IPS-11a (cell line): ENCODE results near the gene FIGLA.

Experiments
- H3K4me3 ChIP-seq: one replicate; pipeline ENCODE4 v1.5.1; 2013; ENCODE audit warnings: low read depth, low read length, control low read depth

Gene FIGLA, protein sequence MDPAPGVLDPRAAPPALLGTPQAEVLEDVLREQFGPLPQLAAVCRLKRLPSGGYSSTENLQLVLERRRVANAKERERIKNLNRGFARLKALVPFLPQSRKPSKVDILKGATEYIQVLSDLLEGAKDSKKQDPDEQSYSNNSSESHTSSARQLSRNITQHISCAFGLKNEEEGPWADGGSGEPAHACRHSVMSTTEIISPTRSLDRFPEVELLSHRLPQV

DNA sequence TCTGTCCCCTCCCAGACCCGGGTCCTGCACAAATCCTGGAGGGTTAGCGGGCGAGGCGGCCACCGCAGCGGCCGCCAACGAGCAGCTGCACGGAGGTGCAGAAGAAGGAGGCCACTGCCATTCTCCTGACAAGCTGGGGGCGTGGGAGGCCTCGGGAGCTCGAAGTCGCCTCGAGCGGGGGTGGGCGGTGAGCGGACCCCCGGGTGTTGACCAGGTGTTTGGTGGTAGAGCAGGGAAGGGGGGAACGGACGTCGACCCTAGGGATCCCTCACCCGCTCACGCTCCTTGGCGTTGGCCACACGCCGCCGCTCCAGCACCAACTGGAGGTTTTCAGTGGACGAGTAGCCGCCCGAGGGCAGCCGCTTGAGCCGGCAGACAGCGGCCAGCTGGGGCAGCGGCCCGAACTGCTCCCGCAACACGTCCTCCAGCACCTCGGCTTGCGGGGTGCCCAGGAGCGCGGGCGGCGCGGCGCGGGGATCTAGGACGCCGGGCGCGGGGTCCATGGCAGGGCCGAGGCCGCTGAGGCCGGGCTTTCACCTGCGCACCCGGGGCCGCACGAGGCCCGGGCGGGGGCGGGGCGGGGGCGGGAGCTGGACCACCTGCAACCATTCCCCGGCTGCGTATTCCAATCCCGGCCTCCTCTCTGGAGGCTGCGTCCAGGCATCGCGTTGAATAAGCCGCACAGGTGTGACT lies at the start of gene FIGLA:
Gene FIGLA (minus strand): TSS at position 508 of the 693 bp plus-strand sequence. CDS start 5 bp downstream, at position 503.
- no peak within 1 kb of the TSS for H3K4me3 ChIP-seq

DNA sequence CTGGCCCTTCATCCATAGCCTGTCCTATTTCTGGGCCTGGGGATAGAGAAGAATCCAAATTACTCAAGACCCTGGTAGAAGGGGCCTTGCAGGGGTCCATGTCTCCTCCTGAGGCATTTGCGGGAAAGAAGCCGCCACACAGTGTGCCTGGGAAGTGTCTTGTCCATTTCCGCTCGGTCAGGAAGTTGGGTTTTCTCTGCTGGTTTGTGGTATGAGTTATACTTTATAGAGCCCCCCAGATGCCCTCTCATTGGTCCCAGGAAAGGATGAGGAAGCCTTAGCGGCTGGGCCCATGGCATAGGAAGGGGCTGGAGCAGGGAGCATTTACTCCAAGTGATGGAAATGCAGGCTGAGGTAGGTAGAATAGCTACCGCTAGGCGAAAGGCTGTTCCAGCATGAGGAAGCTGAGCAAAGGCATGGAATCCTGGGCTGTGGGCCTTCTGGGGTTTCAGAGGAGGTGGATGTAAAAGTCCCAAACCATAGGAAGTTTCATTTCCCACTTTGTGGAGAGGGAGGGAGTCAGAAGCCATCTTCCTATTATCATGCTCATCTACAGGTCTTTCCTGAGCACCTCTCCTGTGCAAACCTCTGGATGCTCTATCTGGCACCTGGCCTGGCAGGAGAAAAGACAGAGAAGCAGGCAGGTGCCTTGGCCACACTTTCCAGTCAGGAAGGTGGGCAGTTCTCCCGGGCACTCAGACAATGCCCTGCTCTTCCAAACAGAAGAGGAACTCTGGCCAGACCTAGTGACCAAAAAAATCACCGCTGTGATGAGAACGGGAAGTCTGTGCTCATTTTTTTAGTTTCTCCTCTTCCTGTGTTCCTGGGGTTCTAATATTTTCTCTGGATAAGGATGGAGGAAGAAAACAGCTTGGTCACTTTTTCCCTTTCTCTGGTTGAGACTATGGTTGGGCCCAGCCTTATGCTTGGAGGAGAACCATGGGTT lies 47.8 kb upstream of the FIGLA start:
- H3K4me3 ChIP-seq: no peak overlapping the region

DNA sequence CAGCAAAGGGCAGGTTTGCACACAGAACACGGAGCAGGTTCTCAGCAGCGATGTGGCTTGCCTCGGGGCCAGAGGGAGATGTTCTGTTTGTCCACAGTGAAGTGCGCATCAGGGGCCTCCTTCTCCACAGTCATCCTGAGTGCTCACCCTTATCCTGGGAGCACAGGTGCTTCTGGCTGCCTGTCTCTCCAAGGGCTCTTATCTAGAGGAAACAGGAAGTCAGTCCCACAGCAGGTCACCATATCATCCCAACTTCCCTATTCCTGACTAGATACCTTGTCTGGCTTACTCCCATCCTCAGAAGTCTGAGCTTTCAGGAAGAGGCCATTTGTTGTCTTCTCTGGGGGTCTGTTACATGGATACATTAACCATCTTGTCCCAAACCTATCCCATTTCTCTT lies 45.2 kb upstream of the FIGLA start, which contains the start of gene CD207:
Gene CD207 (minus strand): TSS at position 174 of the 400 bp plus-strand sequence. CDS start 40 bp downstream, at position 134.
- H3K4me3 ChIP-seq: no peak within 1 kb of the TSS

DNA sequence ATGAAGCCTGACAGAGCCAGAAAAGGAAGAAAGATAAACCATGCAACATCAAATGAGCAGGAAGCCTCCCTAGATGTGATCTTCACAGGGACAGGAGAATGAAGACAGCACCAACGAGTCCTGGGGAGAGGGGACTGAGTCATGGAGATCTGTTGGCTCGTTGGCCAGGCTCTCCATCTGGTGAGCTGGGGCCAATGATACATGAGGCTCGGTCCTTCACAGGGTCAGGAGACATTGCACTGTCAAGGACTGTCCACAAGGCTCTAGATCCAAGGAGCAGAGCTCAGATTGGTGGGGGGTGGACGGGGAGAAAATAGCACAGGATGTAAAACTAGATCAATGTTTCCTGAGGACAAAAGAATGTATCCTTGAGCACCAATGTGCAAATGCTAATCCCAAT lies 44.4 kb upstream of the FIGLA start:
- H3K4me3 ChIP-seq: no peak overlapping the region

DNA sequence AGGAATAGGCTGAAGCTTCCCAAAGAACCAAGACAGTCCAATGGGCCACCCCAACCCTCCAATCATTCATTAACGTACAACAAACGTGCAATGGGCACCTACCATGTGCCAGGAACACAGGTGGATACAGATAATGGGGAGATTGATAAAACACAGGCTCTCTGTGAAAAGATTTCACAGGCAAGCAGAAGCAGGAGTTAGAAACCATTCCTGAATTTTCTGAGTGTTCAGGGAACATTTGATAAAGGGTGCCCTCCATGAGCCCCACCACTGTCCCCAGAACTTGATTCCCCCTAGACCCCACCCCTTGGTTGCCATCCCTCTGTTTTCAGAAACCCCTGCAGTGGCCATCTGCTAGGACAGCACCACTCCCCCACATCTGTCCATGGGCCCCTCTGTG lies 43.7 kb upstream of the FIGLA start:
- no peak overlapping the region for H3K4me3 ChIP-seq

DNA sequence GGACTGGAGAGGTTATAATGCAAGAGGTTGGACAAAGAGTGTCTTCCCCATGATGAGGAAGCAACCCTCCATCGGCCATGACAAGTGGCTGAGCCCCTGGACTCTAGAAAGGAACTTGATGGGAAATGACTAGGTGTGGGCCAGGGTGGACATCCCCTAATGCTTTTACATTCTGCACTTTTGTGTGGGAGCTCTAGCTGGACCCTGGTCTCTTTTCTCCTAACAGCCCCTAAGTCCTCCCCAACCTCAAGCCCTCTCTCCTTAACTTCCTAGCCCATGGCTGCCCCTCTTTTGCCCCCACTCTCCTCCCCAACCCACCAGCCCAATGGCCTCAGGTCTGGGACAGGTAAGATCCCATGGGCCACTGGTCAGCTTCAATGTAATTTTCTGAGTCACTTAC lies 42.8 kb upstream of the FIGLA start:
- H3K4me3 ChIP-seq: no peak overlapping the region

DNA sequence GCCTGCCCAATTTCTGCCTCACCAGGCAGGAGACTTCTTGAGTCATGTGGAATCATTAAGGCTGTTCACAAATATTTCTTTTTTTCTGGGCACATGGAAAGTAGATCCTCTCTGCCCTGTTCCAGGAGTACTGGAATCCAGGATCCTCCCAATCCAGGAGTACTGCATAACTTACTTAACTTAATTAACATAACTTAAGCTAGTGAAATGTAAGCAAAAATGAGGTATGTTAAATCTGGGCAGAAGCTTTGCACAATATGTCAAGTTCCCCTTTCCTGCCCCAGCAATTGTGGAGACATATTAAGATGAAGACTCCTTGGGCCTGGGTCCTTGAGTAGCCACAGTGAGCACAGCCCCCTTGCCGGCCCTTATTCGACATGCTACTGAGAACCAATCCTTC lies 41.9 kb upstream of the FIGLA start:
- H3K4me3 ChIP-seq: no peak overlapping the region

DNA sequence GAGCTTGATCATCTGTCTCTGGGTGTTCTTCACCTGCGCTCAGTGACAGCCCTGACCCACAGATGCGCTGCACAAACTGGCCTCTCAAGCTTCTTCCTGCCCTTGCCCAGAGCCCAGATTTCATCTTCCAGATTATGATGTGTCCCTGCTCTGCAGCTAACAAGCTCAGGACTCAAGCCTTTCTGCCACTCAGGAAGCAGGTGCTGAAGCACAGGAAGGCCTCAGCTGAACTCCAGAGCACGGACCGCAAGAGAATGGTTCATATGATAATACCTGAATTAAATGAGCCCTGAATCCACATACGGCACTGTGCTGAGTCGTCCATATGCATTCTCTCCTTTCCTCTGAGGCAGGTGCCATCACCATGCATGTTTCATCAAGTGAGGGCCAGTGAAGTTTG lies 41.4 kb upstream of the FIGLA start:
- no peak overlapping the region for H3K4me3 ChIP-seq

DNA sequence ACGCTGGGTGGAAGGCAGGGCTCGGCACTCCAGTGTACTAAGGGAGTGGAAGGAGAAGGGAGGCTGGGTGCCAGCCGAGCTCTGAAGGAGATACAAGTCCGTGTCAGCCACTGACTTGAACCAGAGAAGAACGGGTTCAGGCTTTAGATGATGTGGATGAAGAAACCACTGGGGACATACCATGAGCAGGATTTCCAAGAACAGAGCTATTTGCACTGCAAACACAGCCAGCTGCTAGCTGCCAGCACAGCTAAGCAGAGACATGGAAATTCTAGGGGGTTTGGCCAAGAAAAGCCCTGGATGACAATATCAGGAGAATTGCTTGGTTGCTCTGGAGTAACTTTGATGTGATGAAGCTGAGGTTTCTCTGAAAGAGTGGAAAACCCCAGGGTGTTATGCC lies 39.9 kb upstream of the FIGLA start:
- no peak overlapping the region for H3K4me3 ChIP-seq

DNA sequence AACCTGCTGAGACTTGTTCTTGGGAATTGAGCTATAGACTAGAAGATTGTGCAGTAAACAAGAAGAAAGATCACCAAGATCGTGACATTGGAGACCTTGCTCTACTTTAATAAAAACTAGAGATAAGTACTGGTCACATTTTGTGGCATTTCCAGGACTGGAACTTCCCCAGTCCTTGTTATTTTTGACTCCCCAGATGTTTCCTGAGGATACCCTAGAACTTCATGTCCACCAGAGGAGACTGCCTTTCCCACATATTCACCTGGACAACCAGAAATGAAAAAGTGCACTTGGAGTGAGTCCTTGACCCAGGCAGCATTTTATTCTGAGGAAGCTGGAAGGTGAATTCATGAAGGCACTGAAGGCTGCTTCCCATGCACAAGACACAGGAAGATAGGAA lies 39.5 kb upstream of the FIGLA start:
- H3K4me3 ChIP-seq: no peak overlapping the region

DNA sequence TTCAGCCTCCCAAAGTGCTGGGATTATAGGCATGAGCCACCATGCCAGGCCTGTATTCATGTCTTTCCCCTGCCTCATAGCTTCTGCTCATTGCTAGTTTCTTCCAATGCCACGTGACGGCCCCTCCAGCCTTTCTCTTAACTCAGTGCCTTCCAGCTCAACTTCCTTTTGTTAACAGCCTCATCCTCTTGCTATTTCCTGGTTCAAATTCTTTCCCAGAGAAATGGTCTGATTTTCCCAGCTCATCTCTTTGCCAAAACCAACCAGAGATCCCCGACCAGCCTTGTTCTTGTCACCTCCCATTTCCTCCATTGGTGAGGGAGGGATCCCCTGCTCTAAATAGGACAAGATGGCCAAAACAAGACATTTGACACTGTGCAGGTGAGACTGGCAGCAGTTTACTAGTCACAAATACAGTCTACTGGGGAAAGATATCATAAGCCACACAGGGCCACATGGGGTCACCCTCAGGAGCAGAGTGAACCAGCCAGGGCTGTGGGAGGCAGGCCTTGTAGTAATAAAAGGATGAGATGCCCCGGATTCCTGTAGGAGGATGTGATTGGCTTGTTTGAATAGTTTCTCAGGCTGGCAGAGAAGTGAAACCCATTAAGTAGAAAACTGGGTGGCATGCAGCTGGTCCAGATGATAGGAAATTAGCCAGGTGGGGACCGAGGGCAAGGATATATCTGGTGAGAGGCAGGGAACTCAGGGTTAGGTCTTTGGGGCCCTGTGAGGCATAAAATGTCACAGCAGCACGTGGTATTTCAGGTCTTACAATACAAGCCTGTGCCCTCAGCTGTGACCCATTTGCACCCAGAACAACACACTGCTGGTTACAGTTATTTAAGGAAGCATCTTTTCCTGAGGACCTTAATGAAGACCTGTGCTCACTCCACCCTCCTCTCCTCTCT lies 38.7 kb upstream of the FIGLA start:
- no peak overlapping the region for H3K4me3 ChIP-seq

DNA sequence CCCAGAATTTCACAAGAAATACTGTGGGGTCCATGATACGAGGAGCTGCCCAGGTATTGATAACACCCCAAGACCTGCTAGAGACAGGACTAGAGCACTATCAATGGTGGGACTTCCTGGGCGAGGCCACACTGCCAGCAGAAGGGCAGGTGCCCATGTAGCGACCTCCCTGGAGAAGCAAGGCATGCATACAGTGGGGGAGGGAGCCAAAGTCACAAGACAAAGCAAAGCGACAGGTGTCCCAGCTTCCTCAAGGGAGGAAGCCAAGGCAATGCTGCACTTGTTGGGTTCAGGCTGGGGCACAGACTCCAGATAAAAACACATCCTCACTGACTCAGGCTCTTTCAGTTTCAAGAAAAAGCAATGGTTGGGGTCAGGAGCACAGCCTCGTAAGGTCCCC lies 37.7 kb upstream of the FIGLA start:
- H3K4me3 ChIP-seq: no peak overlapping the region

DNA sequence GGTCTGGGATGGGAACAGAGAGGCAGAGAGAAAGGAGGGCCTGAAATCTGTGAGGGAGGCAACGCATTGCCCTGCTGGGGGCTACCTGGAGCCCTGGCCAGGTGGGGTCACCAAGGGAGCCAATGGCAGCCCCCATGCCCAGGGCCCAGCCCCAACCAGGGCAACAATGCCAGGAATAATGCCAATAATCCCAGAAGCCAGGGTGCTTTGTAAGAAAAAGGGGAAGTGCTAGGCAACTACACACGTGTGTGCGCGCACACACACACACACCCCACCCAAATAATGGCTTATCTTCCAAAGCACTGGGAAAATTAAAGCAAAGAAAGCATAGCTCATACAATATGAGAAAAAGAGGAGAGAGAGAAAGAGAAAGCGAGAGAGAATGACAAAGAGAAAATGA lies 36.9 kb upstream of the FIGLA start:
- H3K4me3 ChIP-seq: no peak overlapping the region

DNA sequence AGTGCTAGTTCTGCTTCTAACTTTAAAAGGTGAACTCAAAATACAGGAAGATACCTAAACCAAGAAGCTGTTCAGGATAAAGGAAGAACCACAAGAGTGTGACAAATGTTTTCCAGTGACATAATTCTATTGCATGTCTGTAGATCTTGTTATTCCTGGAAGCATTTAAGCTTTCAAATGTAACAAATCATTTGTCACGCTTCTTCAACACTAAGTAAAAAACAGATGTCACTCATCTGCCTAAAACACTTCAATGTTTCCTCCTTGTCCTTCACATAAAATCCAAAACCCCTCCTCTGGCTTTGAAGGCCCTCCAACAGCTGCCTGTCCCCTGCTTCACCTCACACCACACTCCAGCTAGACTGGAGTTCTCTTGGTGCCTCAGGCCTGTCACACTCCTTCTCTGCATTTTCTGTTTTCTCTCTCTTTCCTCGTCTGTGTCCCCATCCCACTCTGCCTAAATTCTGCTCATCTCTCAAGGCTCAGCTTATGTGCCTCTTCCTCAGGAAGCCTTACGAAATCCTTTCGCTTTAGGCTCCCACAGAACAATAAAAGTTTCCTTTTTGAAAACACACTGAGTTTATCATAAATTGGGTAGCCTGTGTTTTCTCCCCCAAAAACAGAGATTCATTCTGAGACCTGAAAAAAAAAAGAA lies 36.4 kb upstream of the FIGLA start:
- H3K4me3 ChIP-seq: no peak overlapping the region

DNA sequence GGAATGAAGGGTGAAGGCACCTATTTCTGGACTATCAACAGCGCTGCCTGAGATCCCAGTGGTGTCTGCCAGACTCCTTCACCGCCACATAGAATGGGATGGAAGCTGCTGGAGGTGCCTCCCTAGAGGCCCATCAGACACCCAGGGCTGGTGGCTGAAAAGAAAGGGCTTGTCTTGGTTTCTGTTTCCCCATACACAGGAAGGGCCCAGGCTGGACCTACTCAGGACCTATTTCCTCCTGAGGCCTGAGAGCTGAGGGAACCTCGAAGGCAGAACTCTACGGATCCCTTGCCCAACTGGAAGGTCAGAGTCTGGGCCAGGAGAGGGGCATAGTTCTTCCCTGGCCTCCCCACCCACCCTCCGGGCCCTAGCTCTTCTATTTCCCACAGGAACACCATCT lies 32.8 kb upstream of the FIGLA start:
- no peak overlapping the region for H3K4me3 ChIP-seq

DNA sequence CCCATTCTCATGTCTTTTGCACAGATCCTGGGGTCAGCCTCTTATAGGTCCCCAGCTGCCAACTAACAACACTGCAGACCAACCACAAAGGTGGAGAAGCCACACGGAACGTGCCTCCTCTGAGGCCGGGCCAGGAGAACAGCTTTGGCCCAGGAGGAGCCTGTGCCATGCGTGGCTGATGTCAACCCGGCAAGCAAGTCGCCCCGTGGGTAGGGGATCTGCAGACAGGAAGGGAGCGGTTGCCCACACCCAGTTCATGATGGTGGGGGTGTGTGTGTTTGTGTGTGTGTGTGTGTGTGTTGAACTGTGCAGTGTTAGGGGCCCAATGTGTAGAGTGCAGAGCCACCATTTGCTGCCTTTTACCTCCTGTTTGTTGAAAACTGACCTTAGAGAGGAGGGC lies 32.4 kb upstream of the FIGLA start:
- H3K4me3 ChIP-seq: no peak overlapping the region

DNA sequence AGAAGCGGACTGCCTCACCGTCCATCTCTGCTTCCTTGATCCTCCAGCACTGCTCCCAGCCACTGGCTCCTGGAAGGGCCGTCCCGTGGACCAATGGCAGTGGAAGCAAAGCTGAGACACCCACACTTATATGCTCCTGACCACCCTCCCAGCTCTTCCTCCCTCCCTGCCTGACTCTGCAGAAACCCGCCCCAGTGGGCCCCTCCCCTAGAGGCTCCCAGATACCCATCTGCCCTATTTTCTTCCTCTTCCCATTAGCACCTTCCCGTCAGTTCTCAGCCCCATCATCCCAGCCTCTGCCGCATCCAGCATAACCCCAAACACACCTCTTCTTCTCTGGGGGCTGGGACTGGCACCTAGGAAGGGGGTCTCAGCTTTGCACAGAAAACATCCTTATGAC lies 30.1 kb upstream of the FIGLA start, which contains the start of gene CLEC4F:
Gene CLEC4F (minus strand): TSS at position 101 of the 400 bp plus-strand sequence. CDS start 76 bp downstream, at position 25.
- H3K4me3 ChIP-seq: no peak within 1 kb of the TSS

DNA sequence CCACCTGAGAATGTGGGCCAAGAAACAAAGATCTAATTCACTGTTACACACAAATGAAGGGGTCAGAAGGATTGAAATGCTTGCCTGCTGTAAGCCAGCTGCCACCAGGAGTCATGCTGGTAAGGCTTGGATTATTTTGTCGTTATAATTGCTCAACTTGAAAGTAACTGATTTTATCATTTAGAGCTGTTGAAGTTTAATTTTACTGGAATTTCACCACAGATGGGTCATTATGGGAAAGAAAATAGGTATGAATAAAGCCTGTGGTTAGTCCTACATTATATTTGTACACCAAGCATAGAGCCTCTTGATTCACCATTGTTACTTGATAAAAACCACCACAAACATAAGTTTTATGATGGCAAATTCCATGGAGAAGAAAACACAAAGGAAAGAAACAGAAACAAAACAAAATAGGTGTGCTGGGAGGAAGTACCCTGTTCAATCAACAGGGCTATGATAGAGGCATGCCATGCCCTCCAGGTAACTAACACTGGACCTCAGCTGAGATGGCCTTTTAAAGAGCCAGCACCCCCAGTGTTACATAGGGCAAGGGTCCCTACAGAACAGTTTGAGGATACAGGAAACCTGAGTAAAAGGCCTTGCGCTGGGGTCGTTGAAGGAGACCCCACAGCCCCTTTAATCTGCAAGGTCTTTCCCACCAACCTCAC lies 27.0 kb upstream of the FIGLA start:
- H3K4me3 ChIP-seq: no peak overlapping the region

DNA sequence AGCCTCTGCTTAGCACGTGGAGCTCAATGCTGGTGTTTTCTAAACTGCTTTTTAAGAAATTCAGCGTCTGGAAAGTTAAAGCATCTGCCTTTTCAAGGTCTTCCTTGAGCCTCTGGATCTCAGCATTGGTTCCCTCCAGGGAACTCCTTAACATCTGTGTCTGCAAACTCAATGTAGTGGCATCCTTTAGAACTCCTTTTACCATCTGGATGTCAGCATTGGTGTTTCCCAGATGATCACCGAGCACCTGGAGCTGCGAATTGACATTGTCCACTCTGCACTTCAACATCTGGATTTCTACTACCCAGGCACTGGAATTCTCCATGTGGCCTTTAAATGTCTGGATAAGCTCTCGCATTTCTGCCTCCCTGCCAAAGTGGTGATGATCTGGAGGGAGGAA lies 26.3 kb upstream of the FIGLA start:
- no peak overlapping the region for H3K4me3 ChIP-seq
